GM19043 (cell line): ENCODE data around the gene CNTNAP2.

Experiments used
- ATAC-seq: cut with Tn5 transposase; IDR thresholded peaks from one replicate; pipeline ENCODE4 v1.9.1; 2021; ENCODE audit warnings: low read depth; ENCODE audit not compliant: unreplicated experiment

The CNTNAP2 gene

GRCh38 chr7:148093375-148094166 lies 1977.0 kb downstream of the CNTNAP2 start:
- no peak for ATAC-seq

DNA sequence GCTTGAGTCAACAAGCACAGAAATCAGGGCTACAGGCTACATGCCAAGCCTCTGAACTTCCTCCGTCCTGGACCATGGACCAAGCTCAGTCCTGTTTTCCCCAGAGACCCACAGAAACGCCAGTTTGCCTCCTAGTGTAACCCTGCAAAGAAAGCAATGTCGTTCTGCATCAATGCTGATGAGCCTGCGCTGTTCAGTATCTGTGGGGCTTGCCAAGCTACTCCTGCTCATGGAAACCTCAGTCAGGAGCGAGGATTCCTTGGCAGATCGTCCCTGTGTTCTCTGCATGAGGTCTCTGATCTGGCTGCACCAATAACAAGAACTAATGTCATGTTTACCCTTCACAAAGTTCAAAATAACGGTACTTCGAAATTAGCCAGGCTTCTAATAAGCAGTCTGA lies 1978.5 kb downstream of the CNTNAP2 start:
- ATAC-seq: no peak

- no peak for ATAC-seq
Observed at GRCh38 chr7:148104136-148104716, 1987.6 kb downstream of the CNTNAP2 start.

DNA sequence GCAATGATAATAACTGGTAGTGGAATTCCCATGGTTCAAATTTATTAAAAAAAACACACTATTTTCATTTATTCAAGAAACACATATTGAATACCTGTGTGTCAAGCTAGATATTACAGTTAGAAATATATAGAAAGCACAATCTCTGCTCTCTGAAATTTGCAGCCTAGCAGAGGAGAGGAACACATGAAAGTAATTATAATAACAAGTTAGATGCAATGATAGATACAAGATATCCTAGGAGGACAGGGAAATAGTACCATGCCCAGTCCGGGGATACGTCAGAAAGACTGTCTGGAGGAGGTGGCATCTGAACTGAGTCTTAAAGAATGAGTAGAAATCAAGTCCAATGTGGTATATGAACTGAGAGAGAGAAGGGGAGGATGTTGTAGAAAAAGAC lies 1988.3 kb downstream of the CNTNAP2 start:
- no peak for ATAC-seq

- no peak for ATAC-seq
Observed at GRCh38 chr7:148105853-148106252, 1989.3 kb downstream of the CNTNAP2 start.

GRCh38 chr7:148107443-148108127 lies 1991.0 kb downstream of the CNTNAP2 start:
- ATAC-seq: no peak

- no peak for ATAC-seq
Observed at GRCh38 chr7:148108381-148108780, 1991.8 kb downstream of the CNTNAP2 start.

DNA sequence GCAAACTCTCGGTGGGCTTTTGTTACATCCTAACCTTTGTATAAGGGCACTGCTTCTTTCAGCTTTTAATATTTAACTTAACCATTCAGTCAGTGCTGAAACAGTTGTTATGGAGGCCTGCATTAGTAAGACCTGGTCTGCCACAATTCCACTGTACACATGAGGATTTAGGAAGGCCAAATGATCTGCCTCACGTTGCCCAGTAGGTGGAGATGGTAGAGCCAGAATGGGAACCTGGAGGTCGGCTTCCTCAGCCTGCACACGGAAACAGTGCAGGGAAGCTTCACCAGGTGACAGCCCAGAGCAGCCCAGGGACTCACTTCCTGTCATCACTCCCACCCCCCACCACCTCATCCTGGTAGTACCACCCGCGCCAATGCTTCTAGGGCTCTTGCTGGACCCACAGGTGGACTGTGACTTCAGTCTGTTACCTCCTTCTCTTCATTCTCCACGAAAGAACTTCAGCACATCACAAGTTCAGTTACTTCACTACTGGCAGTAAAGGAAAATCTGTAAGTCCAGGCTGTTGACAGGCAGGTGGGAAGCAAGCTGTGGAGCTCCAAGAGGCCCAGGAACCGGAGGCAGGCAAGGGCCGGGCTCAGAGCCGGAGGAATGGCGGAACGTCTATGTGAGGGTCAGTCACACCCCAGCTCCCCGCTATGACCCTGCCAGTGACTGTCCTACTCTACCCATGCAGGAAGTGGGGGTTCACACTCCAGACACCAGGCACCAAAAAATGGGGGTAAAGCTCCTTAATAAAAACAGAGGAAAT lies 1993.7 kb downstream of the CNTNAP2 start:
- no peak for ATAC-seq

DNA sequence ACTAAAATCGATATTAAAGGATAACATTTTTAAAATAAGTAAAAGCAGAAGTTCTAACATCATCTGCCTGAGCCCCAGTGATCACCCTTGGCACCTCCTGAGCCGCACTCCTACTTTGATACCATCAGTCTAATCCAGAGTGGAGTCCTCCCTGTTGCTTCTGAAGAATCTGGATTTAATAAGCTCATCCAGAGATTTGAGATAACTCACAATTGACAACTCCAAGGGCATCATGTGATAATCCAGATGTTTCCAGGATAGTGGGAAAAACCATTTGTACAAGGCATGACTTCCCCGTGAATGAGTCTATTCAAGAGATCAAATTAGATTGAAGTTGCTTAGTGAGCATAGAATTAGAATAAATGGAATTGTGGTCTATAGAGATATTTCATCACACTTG lies 1998.2 kb downstream of the CNTNAP2 start:
- ATAC-seq: no peak

DNA sequence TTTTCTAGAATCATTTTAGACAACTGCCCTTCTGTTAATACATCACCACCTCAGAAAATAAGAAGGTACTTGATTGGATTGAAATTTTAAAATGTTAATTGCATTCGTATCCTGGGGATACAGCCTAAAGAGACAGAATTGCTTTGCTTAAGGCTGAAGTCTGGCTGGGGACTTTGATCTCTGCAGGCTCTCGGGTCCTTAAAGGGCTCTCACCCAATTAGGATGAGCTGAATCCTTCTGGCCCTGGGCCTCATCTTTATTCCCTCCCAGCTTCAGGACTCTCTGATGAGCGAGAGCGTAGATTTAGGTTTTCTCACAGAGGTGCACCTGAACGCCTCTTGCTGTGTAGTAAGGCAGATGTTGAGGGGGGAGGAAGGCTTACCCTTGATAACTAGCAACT lies 1998.7 kb downstream of the CNTNAP2 start:
- no peak for ATAC-seq

- ATAC-seq: no peak
Observed at GRCh38 chr7:148116195-148116594, 1999.6 kb downstream of the CNTNAP2 start.

DNA sequence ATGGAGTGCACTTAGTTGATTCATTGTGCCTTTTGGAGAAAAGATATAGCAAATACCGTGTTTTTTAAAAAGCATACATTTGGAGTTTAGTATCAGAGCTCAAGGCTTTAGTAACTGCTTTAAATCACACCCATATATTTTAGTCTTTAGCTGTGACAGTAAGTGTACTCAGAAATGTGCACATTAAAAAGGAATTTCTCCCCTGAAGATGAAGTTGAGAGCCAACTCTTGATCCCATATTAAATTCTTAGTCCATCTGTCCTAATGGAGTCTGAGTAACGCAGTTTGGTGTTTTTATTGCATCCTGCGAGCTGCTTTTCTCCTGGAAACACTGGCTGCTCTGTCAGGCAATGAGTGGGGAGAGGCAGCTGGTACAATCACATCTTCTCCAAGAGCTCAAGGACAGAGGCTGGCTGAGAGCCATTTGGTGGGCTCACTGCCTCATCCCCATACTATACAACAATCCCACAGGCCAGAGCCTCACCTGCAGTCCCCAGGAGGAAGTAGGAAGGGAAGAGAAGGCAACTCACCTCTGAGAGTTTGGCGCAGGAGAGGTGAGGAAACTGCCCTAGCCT lies 2000.3 kb downstream of the CNTNAP2 start:
- ATAC-seq: no peak

GRCh38 chr7:148118371-148118770 lies 2001.8 kb downstream of the CNTNAP2 start:
- no peak for ATAC-seq

- ATAC-seq: no peak
Observed at GRCh38 chr7:148121401-148121800, 2004.8 kb downstream of the CNTNAP2 start.

DNA sequence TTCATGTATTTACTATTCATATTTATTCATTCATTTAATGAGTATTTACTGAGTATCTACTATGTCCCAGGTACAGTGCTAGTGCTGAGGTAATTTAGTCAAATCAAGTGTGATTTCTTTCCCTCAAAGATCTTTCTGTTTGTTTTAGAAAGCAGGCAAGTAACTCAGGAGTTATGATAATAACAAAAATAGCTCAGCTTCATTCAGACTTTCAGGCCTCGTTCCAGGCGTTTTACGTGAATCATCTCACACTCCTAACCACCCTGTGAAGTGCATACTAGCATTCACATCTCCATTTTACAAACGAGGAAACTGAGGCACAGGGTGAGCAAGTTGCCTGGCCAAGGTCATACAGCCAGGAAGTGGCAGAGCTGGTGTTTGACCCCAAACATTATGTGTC lies 2005.2 kb downstream of the CNTNAP2 start:
- ATAC-seq: no peak

- no peak for ATAC-seq
Observed at GRCh38 chr7:148124477-148124876, 2007.9 kb downstream of the CNTNAP2 start.

- ATAC-seq: no peak
Observed at GRCh38 chr7:148127374-148127773, 2010.8 kb downstream of the CNTNAP2 start.

DNA sequence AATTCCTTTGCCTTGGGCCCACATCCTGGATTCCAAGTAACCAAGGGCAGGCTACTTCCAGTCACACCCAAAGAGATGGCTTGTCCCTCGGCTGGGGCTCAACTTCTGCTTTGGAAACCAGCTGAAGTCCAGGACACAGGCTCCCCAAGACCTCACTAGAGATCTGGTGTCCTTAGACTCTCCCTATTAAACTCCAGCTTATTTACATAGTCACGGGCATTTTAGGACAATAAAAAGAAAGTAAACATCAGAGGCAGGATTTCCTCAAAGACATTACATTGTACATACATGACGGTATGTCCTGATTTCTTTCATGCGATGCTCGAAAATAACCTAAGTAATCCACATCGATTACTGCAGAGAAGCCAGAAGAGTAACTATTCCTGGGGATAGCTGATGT lies 2012.4 kb downstream of the CNTNAP2 start:
- ATAC-seq: no peak

DNA sequence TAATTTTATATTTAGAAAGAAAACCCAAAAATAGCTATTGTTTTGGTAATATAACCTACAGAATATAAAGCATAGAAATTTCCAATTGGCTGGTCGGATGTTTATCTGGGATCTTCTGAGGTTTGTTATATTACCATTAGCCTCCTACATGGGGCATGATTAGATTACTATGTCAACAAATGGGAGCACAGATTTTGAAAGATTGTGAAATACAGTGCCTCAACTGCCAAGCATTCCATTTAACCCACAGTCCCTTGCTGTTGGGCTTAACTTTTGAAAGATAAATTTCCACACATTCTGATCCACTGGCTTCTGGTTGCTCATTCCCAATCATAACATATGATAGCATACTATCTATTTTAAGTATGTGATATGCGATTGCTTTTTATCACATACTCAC lies 2018.5 kb downstream of the CNTNAP2 start:
- no peak for ATAC-seq

- ATAC-seq: no peak
Observed at GRCh38 chr7:148135997-148136396, 2019.4 kb downstream of the CNTNAP2 start.
